ENCODE results near the gene CABS1. TPM values are rescaled to one million over a fixed set of nuclear protein-coding genes. Genes with fewer than 3 reads are reported as not detected.

The CABS1 gene
- polyA plus RNA-seq, 4 donors = 0.10 to 0.13 TPM; not detected in 2

- no peak for DNase-seq (ENCODE audit: low read depth in 4 of 4, low spot score in 3 of 4)
Observed at GRCh38 chr4:70380578-70380977, 45.8 kb downstream of the CABS1 start.

- DNase-seq (ENCODE audit: low read depth in 4 of 4, low spot score in 3 of 4) = no peak
Observed at GRCh38 chr4:70382691-70383181, 48.0 kb downstream of the CABS1 start, which contains the start of gene SMR3B. SMR3B (plus strand) TSS chr4:70383131; CDS start chr4:70384511, 1,380 bp downstream.

Other genes starting within 250 kb of the CABS1 start
- under 1 TPM; 0.04 to 0.14 (median 0.06) TPM for gene PRR27, start 180.7 kb upstream of the CABS1 start, polyA plus RNA-seq (ENCODE audit: insufficient read length in 4 of 4)
- gene ODAM, start 139.3 kb upstream of the CABS1 start, polyA plus RNA-seq (ENCODE audit: insufficient read length in 4 of 4) = 1 to 10 TPM in 3 of 4 donors, under 1 TPM in 1; 0.65 to 1.9 (median 1.3) TPM
- 1 to 10 TPM in 2 of 4 donors, under 1 TPM in 2; 0.49 to 2.0 (median 0.89) TPM for gene FDCSP, start 108.9 kb upstream of the CABS1 start, polyA plus RNA-seq (ENCODE audit: insufficient read length in 4 of 4)
- under 1 TPM in 1 of 4 donors, not detected in 3; 0.06 TPM for gene CSN3, start 92.4 kb upstream of the CABS1 start, polyA plus RNA-seq (ENCODE audit: insufficient read length in 4 of 4)
- not detected for gene SMR3A, start 25.8 kb downstream of the CABS1 start, polyA plus RNA-seq (ENCODE audit: insufficient read length in 4 of 4)
- gene SMR3B, start 48.1 kb downstream of the CABS1 start, polyA plus RNA-seq (ENCODE audit: insufficient read length in 4 of 4) = not detected
- gene OPRPN, start 63.0 kb downstream of the CABS1 start, polyA plus RNA-seq (ENCODE audit: insufficient read length in 4 of 4) = not detected
- gene MUC7, start 137.2 kb downstream of the CABS1 start, polyA plus RNA-seq (ENCODE audit: insufficient read length in 4 of 4) = under 1 TPM in 3 of 4 donors, not detected in 1; 0.07 to 0.11 (median 0.08) TPM
- not detected for gene AMTN, start 183.6 kb downstream of the CABS1 start, polyA plus RNA-seq (ENCODE audit: insufficient read length in 4 of 4)